Progenitor cell of endocrine pancreas (in vitro differentiated cells): ENCODE measurements around the gene EEF1A2. TPM values are rescaled to one million over a fixed set of nuclear protein-coding genes. Genes with fewer than 3 reads are reported as not detected.

Source experiments
- DNase-seq: peaks from one replicate; pipeline ENCODE4 v3.0.0; 2021; ENCODE audit warnings: low spot score; ENCODE audit not compliant: unreplicated experiment
- H3K27ac Mint-ChIP-seq: 2 replicates; pipeline ENCODE4 v1.8.0; 2021; ENCODE audit warnings: mild to moderate bottlenecking, moderate library complexity, mixed read lengths
- H3K27me3 Mint-ChIP-seq: 2 replicates; pipeline ENCODE4 v1.8.0; 2021; ENCODE audit warnings: mixed read lengths
- H3K36me3 Mint-ChIP-seq: 2 replicates; pipeline ENCODE4 v1.8.0; 2022; ENCODE audit warnings: mixed read lengths; ENCODE audit not compliant: insufficient read depth
- H3K4me1 Mint-ChIP-seq: 2 replicates; pipeline ENCODE4 v1.8.0; 2021; ENCODE audit warnings: low read depth, mixed read lengths
- H3K4me3 Mint-ChIP-seq: 2 replicates; pipeline ENCODE4 v1.8.0; 2021; ENCODE audit warnings: low read depth, mild to moderate bottlenecking, moderate library complexity, mixed read lengths
- H3K9me3 Mint-ChIP-seq: 2 replicates; pipeline ENCODE4 v1.8.0; 2021; ENCODE audit warnings: low read depth, mixed read lengths
- CTCF ChIP-seq: fragments of 200-600 bp; sonication (generic); IDR thresholded peaks from one replicate; pipeline ENCODE4 v1.5.0; 2021; ENCODE audit warnings: antibody characterized with exemption, mild to moderate bottlenecking; ENCODE audit not compliant: unreplicated experiment
- total RNA-seq: library from RNA; stranded (reverse); gene quantifications from 2 replicates; pipeline ENCODE4 v1.2.1, GENCODE V29; 2021

Gene EEF1A2
- total RNA-seq, 1 donor from 2014 or later = 11.0 TPM

- H3K4me1 Mint-ChIP-seq = no peaks in the 10 kb centered on the region
- H3K9me3 Mint-ChIP-seq = no peaks in the 10 kb centered on the region
- no peak overlapping the region for H3K27ac Mint-ChIP-seq
- no peak for DNase-seq
- H3K27me3 Mint-ChIP-seq = peaks cover 56% of the 10 kb centered on the region
- H3K4me3 Mint-ChIP-seq = no peak overlapping the region
- TF ChIP-seq CTCF = no peak
- no peaks in the 10 kb centered on the region for H3K36me3 Mint-ChIP-seq
Measured at GRCh38 chr20:63478346-63479302, 20.3 kb downstream of the EEF1A2 start.

GRCh38 chr20:63477944-63478343 is 20.9 kb downstream of the EEF1A2 start:
- no peak overlapping the region for H3K4me3 Mint-ChIP-seq
- no peaks in the 10 kb centered on the region for H3K9me3 Mint-ChIP-seq
- TF ChIP-seq CTCF = no peak
- H3K4me1 Mint-ChIP-seq = no peaks in the 10 kb centered on the region
- H3K27me3 Mint-ChIP-seq = peaks cover 55% of the 10 kb centered on the region
- no peak overlapping the region for H3K27ac Mint-ChIP-seq
- no peaks in the 10 kb centered on the region for H3K36me3 Mint-ChIP-seq
- no peak for DNase-seq

- no peaks in the 10 kb centered on the region for H3K36me3 Mint-ChIP-seq
- H3K4me3 Mint-ChIP-seq = no peak overlapping the region
Measured at GRCh38 chr20:63477061-63477616, 21.7 kb downstream of the EEF1A2 start.

GRCh38 chr20:63475209-63475608 is 23.7 kb downstream of the EEF1A2 start:
- H3K36me3 Mint-ChIP-seq = no peaks in the 10 kb centered on the region
- TF ChIP-seq CTCF = no peak
- no peak overlapping the region for H3K27ac Mint-ChIP-seq
- peak; percentile 47 for DNase-seq
- H3K4me3 Mint-ChIP-seq = no peak overlapping the region
- H3K27me3 Mint-ChIP-seq = peaks cover 47% of the 10 kb centered on the region
- H3K9me3 Mint-ChIP-seq = no peaks in the 10 kb centered on the region
- H3K4me1 Mint-ChIP-seq = no peaks in the 10 kb centered on the region

More at GRCh38 chr20:63477061-63477616, 21.7 kb downstream of the EEF1A2 start:
- Mint-ChIP-seq H3K9me3 (no peaks in the 10 kb centered on the region), H3K27me3 (peaks cover 48% of the 10 kb centered on the region), H3K4me1 (no peaks in the 10 kb centered on the region), H3K27ac (no peak overlapping the region)
- no peak for TF ChIP-seq CTCF
- no peak for DNase-seq

GRCh38 chr20:63473555-63474449 is 25.1 kb downstream of the EEF1A2 start:
- Mint-ChIP-seq H3K27ac (no peak overlapping the region), H3K9me3 (no peaks in the 10 kb centered on the region), H3K36me3 (no peaks in the 10 kb centered on the region), H3K27me3 (peaks cover 47% of the 10 kb centered on the region), H3K4me1 (no peaks in the 10 kb centered on the region), H3K4me3 (no peak overlapping the region)
- no peak for TF ChIP-seq CTCF
- DNase-seq = no peak
